Measurements from ENCODE around the gene KCNH1. TPM values are rescaled to one million over a fixed set of nuclear protein-coding genes. Genes with fewer than 3 reads are reported as not detected.

Gene KCNH1
- polyA plus RNA-seq, 1 donor from 2014 or later: 3.9 TPM

- Histone ChIP-seq H3K4me2 (ENCODE audit: low read length) (no peak overlapping the region), H4K20me1 (ENCODE audit: insufficient read depth) (no peaks in the 10 kb centered on the region), H3F3A (ENCODE audit: insufficient read depth, low read length, poor library complexity, severe bottlenecking) (no peaks in the 10 kb centered on the region), H3K79me2 (replicated peaks; ENCODE audit: insufficient read depth, low read length) (no peaks in the 10 kb centered on the region), H2AFZ (ENCODE audit: low read depth, low read length) (no peak overlapping the region), H3K4me3 (ENCODE audit: low read length) (no peak overlapping the region), H3K36me3 (ENCODE audit: insufficient read depth, low read length) (no peaks in the 10 kb centered on the region), H3K9me2 (ENCODE audit: insufficient read depth, low read length) (no peaks in the 10 kb centered on the region), H3K27ac (ENCODE audit: low read length) (no peak overlapping the region), H3K9ac (ENCODE audit: low read length) (no peak overlapping the region), H3K27me3 (ENCODE audit: insufficient read depth, low read depth, low read length) (no peaks in the 10 kb centered on the region), H3K9me3 (ENCODE audit: low read length) (no peaks in the 10 kb centered on the region)
- TF ChIP-seq SMC3 (conservative IDR thresholded peaks at IDR 0.05; ENCODE audit: poor library complexity) (no peak), RAD21 (conservative IDR thresholded peaks at IDR 0.05) (no peak), TAF1 (IDR thresholded peaks at IDR 0.05; ENCODE audit: low read depth) (no peak), EP300 (conservative IDR thresholded peaks at IDR 0.05; ENCODE audit: poor library complexity, severe bottlenecking) (no peak), POLR2AphosphoS5 (IDR thresholded peaks at IDR 0.05) (no peak), EZH2 (IDR thresholded peaks at IDR 0.05; ENCODE audit: borderline replicate concordance, insufficient read depth, low read length, poor library complexity, severe bottlenecking) (no peak), MXI1 (conservative IDR thresholded peaks at IDR 0.05; ENCODE audit: poor library complexity, severe bottlenecking) (no peak), CTCF (IDR thresholded peaks at IDR 0.05; ENCODE audit: poor library complexity, severe bottlenecking) (no peak)
- TF ChIP-seq, protein P1, sequence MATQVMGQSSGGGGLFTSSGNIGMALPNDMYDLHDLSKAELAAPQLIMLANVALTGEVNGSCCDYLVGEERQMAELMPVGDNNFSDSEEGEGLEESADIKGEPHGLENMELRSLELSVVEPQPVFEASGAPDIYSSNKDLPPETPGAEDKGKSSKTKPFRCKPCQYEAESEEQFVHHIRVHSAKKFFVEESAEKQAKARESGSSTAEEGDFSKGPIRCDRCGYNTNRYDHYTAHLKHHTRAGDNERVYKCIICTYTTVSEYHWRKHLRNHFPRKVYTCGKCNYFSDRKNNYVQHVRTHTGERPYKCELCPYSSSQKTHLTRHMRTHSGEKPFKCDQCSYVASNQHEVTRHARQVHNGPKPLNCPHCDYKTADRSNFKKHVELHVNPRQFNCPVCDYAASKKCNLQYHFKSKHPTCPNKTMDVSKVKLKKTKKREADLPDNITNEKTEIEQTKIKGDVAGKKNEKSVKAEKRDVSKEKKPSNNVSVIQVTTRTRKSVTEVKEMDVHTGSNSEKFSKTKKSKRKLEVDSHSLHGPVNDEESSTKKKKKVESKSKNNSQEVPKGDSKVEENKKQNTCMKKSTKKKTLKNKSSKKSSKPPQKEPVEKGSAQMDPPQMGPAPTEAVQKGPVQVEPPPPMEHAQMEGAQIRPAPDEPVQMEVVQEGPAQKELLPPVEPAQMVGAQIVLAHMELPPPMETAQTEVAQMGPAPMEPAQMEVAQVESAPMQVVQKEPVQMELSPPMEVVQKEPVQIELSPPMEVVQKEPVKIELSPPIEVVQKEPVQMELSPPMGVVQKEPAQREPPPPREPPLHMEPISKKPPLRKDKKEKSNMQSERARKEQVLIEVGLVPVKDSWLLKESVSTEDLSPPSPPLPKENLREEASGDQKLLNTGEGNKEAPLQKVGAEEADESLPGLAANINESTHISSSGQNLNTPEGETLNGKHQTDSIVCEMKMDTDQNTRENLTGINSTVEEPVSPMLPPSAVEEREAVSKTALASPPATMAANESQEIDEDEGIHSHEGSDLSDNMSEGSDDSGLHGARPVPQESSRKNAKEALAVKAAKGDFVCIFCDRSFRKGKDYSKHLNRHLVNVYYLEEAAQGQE (IDR thresholded peaks at IDR 0.05; ENCODE audit: borderline replicate concordance): no peak
Observed at GRCh38 chr1:210681158-210681557, 452.8 kb downstream of the KCNH1 start.

DNA sequence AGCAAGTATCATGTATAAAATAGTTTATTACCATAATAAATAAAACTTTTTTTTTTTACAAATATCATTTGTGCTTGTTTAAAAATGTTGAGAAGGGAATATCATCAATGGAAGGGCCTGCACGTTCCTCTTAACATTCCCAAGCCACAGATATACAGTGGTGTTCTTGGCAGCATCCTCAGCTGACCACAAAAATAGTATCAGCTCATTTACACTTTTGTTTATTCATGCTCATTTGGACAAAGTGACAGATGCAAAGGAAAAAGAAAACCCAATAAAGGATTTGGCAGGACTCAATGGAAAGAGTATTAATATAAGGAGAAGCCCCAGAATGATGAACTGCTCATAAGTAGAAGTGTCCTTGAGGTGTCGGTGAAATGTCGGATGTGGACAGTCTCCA, 455.6 kb downstream of the KCNH1 start:
- Histone ChIP-seq H3K27ac (ENCODE audit: low read length) (no peak overlapping the region), H3K36me3 (ENCODE audit: insufficient read depth, low read length) (no peaks in the 10 kb centered on the region), H3F3A (ENCODE audit: insufficient read depth, low read length, poor library complexity, severe bottlenecking) (no peaks in the 10 kb centered on the region), H2AFZ (ENCODE audit: low read depth, low read length) (no peak overlapping the region), H3K9ac (ENCODE audit: low read length) (no peak overlapping the region), H3K27me3 (ENCODE audit: insufficient read depth, low read depth, low read length) (no peaks in the 10 kb centered on the region), H3K79me2 (replicated peaks; ENCODE audit: insufficient read depth, low read length) (no peaks in the 10 kb centered on the region), H3K9me3 (ENCODE audit: low read length) (no peaks in the 10 kb centered on the region), H3K9me2 (ENCODE audit: insufficient read depth, low read length) (no peaks in the 10 kb centered on the region), H3K4me2 (ENCODE audit: low read length) (no peak overlapping the region), H3K4me3 (ENCODE audit: low read length) (no peak overlapping the region), H4K20me1 (ENCODE audit: insufficient read depth) (no peaks in the 10 kb centered on the region)
- TF ChIP-seq EZH2 (IDR thresholded peaks at IDR 0.05; ENCODE audit: borderline replicate concordance, insufficient read depth, low read length, poor library complexity, severe bottlenecking): no peak
- TF ChIP-seq EP300 (conservative IDR thresholded peaks at IDR 0.05; ENCODE audit: poor library complexity, severe bottlenecking): no peak
- no peak for TF ChIP-seq MXI1 (conservative IDR thresholded peaks at IDR 0.05; ENCODE audit: poor library complexity, severe bottlenecking)
- TF ChIP-seq TAF1 (IDR thresholded peaks at IDR 0.05; ENCODE audit: low read depth): no peak
- no peak for TF ChIP-seq RAD21 (conservative IDR thresholded peaks at IDR 0.05)
- TF ChIP-seq, protein P1 (IDR thresholded peaks at IDR 0.05; ENCODE audit: borderline replicate concordance): no peak
- no peak for TF ChIP-seq POLR2AphosphoS5 (IDR thresholded peaks at IDR 0.05)
- TF ChIP-seq CTCF (IDR thresholded peaks at IDR 0.05; ENCODE audit: poor library complexity, severe bottlenecking): no peak

All from neural cell (in vitro differentiated cells).